Activated gamma-delta T cell treated with Interleukin-2 at 50 U/mL for 16 hours (primary cell): ENCODE data around the gene SNTG2.
"Not testable (repeated sequence)": the region's sequence is repeated elsewhere in the genome, so short reads cannot be mapped to it uniquely, and the experiment has no call there.

ENCODE experiments used
- DNase-seq: peaks from one replicate; pipeline ENCODE4 v3.0.0-alpha.2; 2020

Gene SNTG2

DNA sequence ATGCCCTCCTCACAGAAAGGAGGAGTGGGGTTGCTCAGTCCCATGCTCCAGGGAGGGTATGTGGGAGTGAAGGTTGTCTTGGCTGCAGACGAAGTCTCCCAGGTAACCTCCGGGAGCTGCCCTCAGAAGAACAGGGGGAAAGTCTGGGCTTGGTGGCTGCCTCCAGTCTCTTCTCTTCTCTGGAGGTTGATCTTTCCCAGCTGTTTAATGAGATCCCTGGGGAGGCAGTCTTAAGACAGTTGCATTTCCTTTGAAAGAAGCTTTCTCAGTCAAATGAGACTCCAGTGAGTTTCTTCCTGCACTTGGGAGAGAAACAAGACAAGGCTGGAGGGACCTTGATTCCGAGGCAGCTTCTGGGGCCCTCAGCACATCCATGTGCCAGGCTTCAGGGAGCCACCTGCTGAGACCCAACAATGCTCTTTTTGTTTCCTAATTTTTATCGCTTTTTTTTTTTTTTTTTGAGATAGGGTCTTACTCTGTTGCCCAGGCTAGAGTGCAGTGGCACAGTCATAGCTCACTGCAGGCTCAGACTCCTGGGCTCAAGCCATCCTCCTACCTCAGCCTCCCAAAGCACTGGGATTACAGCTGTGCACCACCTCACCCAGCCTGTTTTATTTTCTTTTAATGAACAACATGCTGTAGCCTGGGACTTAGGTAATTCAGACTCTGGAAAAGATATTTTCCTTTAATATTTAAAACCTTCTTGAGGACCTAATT is 390.9 kb downstream of the SNTG2 start:
- DNase-seq = no peak

DNA sequence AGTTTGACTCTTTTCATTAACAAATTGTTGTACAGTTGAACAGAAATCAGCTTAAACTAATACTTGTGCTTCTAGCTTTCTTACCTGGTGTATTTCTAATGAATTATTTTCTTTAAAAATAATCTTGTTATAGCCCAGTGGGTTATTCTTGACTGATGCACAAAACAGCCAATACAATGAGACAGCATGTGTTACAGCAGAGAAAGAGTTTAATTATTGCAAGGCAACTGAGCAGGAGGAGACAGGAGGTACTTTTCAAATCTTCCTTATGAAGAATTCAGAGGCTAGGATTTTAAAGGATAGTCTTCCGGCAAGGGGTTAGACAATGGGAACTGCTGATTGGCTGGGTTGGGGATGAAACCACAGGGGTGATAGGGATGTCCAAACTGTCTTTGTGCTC is 398.1 kb downstream of the SNTG2 start:
- no peak for DNase-seq

DNA sequence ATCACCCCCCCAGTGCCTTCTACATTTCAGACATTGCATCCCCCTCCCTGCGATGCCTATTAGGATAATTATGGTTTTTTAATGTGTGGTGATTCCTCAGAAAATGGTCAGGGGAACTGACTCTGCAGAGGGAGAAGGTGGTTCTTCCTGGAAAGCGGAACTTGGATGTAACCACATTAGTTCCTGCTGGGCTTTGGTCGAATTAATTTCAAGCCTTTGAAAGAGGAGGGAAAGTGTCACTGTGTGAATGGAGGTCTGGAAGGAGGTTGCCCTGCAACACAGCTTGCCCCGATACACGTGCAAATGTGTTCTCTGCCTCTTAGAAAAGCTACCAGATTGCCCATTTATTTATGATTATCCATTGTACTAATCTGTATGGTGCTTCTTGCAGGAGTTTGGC is 399.5 kb downstream of the SNTG2 start:
- DNase-seq = no peak

DNA sequence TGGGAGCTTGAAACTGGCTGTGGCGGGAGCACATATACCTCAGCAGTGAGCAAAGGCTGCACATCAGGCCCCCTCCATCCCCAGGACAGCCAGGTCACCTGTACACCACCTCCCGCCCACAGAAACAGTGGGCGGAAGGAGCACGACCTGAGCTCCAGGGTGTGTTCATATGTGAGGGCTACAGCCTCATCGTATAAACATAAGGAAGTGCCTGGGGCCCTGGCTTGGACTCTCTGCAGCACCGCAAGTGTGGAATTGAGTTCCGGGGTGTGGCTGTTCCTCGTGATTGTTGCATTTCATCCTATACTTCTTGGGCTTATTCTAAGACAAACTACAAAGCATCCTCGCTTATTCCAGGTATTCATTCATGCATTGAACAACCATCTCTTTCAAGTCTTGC is 402.5 kb downstream of the SNTG2 start:
- DNase-seq = no peak

DNA sequence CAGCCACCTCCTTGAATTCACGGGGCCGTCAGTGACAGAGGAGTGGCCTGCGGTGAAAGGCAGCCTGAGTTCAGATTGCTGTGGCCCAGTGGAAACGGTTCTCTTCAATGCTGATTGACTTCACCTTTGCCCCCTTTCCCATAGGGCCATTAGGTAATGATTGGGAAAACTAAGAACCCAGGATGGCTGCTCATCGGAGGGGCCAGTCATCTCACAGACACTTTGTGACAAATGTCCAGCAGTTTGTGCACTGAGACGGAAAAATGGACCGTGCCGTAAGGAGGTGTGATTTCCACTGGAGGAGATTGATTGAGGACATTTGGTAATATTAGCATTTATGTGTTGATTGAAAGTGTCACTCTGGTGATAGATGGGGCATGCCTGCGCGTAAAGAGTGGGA is 402.9 kb downstream of the SNTG2 start:
- DNase-seq = no peak

DNA sequence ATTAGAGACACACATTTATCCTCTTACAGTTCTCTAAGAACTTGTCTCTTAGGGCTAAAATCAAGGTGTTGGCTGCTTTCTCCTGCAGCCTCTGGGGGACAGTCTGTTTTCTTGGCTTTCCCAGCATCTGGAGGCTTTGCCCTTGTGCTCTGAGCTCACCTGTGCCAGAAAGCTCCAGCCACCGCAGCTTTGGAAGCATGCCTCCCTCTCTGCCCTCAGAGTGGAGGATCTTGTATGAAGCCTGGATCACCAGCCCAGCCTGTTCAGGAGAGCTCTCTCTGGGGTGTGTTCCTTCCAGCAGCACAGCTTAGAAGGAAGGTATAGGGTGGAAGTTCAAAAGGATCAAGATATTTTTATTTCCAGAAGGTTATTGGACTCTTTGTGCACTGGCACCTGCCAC is 409.5 kb downstream of the SNTG2 start:
- DNase-seq = no peak

DNA sequence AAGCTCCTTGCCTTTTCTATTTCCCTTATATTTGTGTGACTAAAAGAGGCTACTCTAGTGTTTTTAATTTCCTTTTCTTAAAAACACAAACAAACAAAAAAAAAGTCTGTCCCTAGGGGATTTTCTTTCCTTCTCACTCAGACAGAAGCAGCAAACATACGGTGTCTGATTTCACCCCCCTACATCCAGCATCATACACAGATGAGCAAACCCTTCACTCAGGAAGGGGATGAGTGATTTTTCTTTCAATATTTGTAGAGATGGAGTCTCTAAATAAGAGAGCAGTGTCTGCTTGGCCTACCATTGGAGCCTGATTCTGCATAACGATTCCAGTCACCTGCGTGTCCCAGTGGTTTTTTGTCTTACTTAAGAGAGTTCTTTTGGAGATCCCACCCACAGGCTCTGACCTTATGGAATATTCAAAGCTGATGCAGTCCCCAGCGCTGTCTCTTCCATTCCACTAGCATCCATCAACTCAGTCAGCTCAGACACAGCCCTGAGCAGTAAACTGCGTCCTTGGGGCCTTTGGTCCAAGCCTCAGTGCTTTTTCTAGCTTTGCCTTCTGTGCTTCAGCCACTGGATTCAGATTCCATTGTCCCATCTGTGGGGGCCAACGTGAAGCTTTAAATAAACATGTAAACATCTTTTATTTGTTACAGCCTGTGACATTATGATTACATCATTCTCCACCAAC is 410.1 kb downstream of the SNTG2 start:
- no peak for DNase-seq

DNA sequence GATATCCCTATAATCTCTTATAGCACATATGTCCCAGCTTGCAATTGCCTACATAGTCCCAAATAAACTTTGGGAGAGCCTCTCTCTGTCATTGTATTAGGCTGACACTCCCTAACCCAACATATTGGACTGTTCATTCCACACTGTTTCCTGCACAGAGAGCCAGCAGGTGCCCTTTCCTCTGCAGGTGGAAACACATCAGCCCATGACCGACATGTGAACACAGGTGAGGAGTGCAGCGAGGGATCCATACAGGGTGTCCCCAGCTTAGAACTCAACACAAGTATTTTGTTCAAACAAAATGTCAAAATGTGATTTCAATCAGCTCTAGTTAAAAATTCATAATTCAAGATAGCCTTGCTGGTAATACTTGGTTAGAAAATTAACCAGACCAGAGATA is 412.7 kb downstream of the SNTG2 start:
- DNase-seq = no peak

DNA sequence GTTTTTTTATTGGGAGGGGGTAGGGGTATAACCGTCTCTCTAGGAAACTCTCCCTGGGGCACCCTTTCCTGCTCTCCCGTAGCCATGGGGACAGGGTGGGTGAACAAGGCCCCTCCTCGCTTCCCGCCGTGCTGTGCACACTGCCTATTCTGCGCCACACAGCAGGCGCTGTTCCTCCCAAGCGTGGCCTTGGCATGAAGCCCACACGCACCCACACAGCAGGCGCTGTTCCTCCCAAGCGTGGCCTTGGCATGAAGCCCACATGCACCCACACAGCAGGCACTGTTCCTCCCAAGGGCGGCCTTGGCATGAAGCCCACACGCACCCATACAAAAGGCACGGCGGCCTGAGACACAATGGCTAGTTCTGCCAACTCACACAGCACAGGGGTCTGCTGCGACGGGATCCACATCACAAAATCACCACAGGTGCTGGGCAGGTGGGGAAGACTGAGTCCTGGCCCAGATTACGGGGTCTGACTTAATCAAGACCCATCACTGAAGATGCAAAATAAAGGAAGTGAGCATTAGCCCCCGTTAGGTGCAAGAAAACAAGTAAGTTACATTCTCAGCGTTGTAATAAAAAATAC is 416.0 kb downstream of the SNTG2 start:
- no peak for DNase-seq

DNA sequence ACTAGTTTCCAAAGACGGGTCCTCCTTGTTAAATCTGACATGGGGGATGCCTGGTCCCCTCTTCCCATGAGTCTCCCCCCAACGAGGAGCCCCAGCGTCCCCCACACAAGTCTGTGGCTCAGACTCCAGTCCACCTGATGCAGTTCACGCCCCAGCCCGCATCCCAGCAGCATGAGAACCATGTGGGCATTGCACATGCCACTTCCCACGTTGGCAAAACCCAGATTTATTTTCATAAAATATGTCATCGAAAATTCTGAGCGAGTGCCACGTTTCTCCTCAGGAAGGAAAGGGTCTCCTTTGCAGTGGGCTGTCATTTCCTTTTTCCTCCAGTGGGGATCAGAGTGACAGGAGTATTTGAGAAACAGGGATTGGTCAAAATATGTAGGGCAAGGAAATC is 417.0 kb downstream of the SNTG2 start:
- DNase-seq = no peak

DNA sequence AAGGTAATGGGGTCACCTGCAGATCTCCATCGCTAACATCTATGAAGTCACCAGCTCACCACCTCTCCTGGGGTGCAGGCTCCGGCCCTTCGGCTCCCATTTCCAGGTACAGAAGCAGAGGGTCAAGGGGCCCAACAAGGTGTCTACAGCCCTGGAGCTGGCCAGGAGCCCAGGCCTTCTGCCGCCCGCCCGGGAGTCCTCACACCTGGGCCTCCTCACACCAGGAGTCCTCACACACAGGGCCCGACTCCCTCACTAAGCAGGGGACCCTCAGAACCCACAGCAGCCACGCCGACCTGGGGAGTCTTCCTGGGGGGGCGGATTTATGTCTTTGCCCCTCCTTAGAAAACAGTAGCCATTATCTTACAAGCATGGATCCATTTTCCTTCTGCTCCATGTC is 419.3 kb downstream of the SNTG2 start:
- no peak for DNase-seq

DNA sequence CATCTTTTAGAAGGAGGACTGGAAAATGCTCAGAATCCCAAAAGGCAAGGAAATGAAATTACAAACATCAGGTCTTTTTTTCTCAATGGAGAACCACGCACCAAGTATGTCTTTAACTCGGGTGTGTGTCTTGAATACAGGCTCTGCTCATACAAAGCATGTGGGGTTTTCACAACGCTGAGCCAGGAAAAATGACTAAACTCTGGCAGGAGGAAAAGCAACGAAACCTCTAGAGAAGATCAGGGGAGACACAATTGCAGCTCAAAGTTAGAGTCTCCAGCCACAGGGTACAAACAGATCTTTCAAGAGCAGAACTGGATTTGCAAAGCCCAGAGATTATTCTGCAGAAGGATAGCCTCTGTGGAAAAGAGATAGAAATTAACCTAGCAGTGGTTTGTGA is 419.8 kb downstream of the SNTG2 start:
- no peak for DNase-seq

DNA sequence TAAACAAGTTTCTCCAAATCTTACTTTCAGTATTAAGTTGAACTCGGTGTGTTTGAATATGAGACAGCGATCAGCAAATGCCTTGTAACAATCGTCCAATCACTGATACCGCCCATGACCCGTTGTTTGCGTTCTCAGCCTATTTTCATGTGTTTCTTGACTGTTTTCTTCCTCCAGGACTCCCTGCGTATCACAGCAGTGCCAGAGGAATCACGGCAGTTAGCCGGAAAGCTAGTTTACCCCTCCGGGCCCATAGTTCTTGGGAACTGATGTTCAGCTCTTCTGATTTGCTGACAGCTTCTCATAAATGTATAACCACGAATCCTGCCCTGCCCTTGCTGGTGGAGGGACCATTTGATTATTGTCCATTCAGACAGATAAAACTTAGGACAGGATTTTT is 420.4 kb downstream of the SNTG2 start:
- no peak for DNase-seq

DNA sequence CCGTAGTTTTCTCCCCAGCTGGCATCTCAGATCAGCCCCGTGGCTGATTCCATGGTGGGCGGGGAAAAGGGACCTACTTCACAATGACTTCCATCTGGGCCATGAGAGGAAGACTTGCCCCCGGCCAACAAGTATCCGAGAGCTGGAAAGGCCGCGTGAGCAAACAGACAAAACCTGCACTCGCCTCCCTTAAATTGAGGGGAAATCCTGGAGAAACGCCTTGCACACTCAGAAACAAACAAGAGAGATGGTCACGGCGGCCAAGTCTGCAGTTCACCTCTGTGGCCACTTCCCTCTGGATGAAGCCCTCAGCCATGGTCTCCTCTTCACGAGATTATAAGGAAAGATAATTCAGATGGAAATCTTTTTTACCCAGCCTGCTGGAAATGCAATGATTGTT is 423.2 kb downstream of the SNTG2 start:
- no peak for DNase-seq

DNA sequence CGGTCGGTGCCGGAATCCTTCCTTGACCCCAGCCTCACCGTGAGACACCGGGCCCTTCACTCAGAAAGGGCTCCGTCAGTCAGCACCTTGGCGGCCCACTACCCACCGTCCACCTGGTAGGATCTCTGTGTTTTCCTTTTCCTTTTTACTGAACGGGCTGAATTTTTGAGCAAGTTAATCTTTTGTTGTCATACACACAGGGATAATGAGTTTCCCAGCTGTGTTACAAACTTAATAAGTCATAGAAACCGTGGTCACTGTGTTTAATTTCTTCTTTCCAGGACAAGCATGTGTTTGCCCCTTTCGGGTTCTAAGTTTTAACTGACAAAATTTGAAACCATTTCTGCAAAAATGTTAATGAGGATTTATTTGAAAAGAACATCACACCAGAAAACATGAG is 423.6 kb downstream of the SNTG2 start:
- no peak for DNase-seq

DNA sequence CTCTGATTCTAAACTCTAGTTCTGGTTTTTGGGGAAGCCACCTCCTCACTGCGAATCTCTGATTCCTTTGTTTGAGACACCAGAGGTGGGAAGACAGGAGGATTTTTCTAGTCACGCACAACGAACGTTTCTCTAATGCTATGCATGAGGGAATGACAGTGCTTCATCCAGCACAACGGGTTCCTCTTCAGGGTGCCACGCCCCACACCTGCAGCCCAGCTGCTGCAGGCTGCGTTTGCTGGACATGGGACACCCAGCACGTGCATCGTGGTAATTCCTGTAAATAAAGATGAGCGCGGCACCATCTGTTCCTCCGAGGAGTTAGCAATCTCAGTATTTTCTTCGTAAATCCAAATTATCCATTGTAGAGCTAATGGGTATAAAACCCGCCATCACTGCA is 425.1 kb downstream of the SNTG2 start:
- DNase-seq = no peak

DNA sequence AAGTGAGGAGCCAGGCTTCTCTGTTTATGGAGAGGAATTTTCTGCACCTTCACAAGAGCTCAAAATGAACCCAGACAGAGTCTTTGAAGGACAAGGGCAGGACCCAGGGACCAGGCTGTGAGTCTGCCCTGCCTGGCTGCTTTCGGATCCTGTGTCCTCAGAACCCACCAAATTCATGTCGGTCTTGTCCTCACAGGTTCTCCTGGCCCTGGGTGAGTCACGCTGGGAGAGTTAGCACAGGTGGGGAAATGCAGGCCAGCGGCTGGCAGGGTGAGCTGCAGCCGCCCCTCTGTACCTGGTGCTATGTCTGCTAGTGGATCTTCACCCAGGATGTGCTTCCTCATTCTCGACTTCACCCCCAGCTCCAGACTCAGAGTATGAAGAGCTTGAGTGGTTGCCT is 426.8 kb downstream of the SNTG2 start:
- DNase-seq = no peak

DNA sequence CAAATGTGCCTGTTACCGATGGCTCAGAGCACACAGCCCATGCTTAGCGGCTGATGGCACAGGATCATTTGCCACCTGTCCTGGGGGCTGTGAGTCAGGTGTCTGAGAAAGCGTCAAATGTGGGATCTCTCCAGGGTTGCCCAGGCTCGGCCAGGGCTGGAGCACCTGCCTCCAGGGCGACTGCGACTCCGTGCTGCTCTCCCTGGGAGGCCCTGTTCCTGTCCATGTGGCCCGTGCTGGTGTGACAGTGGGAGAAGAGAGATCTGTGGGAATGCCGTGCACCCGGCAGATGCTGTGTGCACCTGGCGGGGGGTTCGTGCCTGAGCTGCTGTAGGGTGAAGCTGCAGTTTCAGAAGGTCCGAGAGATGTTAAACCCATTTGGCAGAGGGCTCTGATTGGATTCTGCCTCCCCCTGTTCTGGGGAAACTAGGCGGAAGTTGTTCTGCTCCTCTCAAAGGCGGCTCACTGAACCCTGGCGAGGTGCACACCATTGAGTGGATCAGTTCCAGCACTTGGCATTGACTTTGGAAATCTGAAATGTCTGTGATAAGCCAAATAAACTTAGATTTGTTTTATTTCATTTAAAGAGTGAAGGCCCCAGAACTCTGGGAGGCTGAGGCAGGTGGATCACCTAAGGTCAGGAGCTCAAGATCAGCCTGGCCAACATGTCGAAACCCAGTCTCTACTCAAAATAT is 428.0 kb downstream of the SNTG2 start:
- no peak for DNase-seq

DNA sequence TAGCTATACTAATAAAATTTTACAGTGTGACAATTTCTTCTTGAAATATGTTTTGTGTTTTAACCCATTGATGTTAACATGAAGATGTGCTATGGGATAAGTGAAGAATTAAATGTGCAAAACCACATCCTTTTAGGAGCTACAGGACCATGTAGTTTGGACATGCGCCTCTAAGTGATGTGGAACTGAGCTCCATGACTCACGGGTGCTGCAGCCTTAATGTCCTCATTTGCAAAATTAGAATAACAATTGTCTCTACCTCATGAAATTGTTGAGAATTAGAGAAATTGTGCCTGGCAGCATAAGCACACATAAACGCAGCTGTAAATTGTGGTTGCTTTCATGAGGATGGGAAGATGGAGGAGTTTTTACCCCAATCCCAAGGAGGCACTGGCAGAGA is 431.0 kb downstream of the SNTG2 start:
- DNase-seq = no peak

DNA sequence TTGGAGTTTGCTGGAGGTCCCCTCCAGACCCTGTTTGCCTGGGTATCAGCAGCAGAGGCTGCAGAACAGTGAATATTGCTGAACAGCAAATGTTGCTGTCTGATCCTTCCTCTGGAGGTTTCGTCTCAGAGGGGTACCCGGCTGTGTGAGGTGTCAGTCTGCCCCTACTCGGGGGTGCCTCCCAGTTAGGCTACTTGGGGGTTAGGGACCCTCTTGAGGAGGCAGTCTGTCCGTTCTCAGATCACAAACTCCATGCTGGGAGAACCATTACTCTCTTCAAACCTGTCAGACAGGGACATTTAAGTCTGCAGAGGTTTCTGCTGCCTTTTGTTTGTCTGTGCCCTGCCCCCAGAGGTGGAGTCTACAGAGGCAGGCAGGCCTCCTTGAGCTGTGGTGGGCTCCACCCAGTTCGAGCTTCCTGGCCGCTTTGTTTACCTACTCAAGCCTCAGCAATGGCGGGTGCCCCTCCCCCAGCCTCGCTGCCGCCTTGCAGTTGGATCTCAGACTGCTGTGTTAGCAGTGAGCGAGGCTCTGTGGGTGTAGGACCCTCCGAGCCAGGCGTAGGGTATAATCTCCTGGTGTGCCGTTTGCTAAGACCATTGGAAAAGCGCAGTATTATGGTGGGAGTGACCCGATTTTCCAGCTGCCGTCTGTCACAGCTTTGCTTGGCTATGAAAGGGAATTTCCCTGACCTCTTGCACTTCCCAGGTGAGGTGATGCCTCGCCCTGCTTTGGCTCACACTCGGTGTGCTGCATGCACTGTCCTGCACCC is 437.5 kb downstream of the SNTG2 start:
- not testable (repeated sequence) for DNase-seq

DNA sequence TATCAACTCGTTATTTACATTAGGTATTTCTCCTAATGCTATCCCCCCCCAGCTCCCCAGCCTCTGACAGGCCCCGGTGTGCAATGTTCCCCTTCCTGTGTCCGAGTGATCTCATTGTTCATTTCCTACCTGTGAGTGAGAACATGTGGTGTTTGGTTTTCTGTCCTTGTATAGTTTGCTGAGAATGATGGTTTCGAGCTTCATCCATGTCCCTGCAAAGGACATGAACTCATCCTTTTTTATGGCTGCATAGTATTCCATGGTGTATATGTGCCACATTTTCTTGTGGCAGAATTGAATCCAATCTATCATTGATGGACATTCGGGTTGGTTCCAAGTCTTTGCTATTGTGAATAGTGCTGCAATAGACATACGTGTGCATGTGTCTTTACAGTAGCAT is 439.5 kb downstream of the SNTG2 start:
- DNase-seq = not testable (repeated sequence)

DNA sequence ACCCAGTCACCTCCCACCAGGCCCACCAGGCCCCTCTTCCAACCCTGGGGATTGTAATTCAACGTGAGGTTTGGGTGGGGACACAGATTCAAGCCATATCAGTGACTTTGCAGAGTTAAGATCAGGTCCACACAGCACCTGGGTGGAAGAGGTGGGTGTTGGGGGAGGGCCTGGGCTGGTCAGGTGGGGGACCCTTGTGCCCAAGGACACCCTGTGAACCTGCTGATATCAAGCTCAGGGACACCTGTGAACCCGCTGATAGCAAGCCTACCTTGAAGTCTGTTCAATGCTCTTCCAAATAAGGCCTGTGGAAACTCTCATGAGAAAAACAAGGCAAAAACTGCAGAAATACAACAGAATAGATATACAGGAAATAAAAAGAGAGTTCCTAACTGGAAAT is 442.7 kb downstream of the SNTG2 start:
- no peak for DNase-seq
